GM19452 (cell line): ENCODE data around the gene ARL14EPL.

ENCODE experiments used
- ATAC-seq: cut with Tn5 transposase; IDR thresholded peaks from one replicate; pipeline ENCODE4 v1.9.1; 2021; ENCODE audit not compliant: unreplicated experiment

ARL14EPL gene

GRCh38 chr5:116032094-116032517 is at the start of gene ARL14EPL:
ARL14EPL (plus strand) TSS chr5:116032472; CDS start chr5:116051466, 18,994 bp downstream.
- ATAC-seq = peak; percentile 76

- no peak for ATAC-seq
Measured at GRCh38 chr5:115983519-115983918, 48.8 kb upstream of the ARL14EPL start.

DNA sequence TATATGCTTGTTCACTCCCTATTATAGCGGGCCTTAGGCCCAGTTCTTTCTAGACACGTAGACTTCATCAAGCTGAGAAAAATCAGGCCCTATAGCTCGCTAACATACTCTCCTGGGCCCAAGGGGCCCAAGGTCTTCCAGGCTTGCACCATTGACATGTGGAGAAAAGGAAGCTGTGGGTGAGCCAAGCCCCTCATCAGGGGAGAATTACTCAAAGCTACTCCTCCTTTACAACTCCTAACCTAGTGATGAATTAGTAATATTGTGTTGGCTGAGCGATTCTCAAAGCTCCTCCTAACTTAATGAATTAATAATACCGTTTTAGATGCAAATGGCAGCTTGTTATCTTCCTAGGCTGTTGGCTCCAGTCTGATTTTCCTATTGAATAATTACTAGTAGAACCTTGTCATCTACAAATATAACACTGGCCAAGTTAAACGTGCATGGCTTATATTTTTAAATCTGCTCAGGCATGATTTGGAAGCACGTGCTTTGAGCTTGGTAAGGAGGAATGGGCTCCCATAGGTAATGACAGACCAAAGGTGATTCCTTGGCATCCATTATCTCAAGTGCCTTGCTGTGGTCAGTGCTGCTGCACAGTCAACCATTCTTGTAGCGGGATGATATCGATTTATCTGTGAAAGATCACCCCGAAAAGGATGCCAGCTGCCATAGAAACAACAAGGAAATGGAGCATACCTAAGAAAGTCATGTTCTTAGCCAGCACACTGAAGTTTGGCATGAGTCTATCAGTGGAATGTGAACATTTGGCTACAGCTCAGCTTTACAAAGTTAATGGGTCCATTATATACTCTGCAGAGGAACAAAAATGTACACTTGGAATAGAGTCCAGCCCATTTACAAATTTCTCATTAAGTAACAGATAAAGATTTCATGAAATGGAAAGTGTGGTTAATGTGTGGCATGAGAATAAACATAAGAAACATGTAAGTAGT is 46.2 kb upstream of the ARL14EPL start:
- no peak for ATAC-seq

GRCh38 chr5:115988002-115988401 is 44.3 kb upstream of the ARL14EPL start:
- no peak for ATAC-seq

- ATAC-seq = no peak
Measured at GRCh38 chr5:115992848-115993350, 39.4 kb upstream of the ARL14EPL start.

DNA sequence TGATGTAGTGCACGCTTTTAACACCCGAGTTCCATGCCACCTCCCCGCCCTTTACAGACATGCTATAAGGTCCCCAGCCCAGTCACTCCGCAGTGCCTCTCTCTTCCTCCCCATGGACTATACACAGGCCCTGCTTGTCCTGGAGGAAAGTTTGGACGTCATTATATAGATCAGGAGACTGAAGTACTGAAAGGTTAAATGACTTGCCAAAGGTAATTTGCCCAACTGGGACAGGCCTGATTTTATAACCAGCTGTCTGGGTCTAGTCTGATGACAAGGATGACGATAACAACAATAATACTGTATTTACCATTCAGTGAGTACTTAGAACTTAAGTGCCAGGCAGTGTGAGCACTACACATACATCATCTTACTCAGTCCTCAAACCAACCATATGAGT is 36.9 kb upstream of the ARL14EPL start:
- ATAC-seq = no peak

- ATAC-seq = no peak
Measured at GRCh38 chr5:116002116-116002906, 30.0 kb upstream of the ARL14EPL start.

GRCh38 chr5:116004248-116004647 is 28.0 kb upstream of the ARL14EPL start:
- ATAC-seq = no peak

DNA sequence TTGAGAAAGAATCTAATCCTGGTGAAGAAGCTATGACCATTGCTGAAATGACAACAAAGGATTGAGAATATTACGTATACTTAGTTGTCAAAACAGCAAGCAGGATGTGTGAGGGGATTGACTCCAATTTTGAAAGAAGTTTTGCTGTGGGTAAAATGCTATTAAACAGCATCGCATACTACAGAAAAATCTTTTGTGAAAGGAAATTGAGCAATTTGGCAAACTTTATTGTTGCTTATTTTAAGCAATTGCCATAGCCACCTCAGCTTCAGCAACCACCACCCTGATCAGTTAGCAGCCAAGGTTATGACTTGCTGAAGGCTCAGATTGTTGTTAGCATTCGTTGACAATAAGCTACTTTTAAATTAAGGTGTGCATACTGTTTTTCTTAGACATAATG is 22.5 kb upstream of the ARL14EPL start:
- ATAC-seq = no peak

DNA sequence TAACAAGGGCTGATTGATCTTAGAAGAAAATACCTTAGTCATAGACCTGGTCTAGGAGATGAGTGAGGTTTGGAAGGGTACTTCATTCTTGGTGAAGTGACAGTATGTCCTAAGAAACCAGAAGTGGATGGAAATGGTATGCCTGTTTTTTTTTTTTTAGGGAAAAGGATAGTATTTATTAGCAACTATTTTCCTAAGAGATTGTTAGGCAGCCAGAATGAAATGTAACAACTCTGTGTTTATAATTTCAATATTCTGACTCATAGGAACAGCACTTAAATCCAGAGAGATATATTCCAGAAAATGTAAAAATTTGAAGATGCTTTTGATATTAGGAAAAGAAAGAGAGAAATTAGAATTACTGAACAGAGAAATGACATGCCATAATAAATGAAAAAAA is 21.2 kb upstream of the ARL14EPL start:
- no peak for ATAC-seq

- no peak for ATAC-seq
Measured at GRCh38 chr5:116013207-116013785, 19.0 kb upstream of the ARL14EPL start.

DNA sequence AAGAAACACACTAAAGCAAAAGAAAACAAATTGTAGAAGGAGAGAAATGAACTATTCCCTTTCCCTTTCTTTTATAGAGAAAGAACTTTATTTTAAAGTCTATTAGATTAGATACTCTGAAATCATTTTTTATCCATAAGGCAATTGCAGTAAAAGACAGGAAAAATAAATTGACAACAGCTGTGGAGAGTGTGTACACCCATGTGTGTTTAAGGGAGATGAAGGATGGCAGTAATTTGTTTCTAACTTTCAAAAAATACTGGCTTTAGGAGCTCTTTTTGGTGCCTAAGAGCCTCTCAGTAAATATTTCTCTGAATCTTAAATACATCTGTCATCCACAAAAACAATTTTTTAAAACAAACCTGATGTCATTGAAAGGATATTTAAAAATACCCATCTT is 18.3 kb upstream of the ARL14EPL start:
- ATAC-seq = no peak

- no peak for ATAC-seq
Measured at GRCh38 chr5:116023619-116024018, 8.7 kb upstream of the ARL14EPL start.

DNA sequence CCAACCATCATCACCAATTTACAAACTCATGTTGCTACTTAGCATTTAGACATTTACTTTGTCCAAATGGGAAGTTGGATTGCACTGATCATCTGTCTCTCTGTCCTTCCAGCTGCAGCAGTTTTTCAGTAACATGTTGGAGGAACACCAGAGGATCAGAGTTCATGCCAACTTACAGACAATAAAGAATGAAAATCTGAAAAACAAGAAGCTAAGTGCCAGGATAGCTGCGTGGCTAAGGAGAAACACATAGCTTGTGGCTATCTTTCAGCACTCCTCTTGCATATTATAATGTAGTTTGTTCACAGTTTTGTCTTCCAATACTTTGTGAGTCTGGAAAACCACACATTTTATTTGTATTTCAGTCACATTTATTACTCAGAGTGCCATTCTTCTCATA is 6.4 kb upstream of the ARL14EPL start:
- ATAC-seq = no peak

GRCh38 chr5:116032991-116033390 is 719 bp downstream of the ARL14EPL start:
- no peak for ATAC-seq

GRCh38 chr5:116035123-116035522 is 2.9 kb downstream of the ARL14EPL start:
- ATAC-seq = no peak

GRCh38 chr5:116037236-116037822 is 5.1 kb downstream of the ARL14EPL start:
- ATAC-seq = no peak

- peak; percentile 72 for ATAC-seq
Measured at GRCh38 chr5:116038817-116039216, 6.5 kb downstream of the ARL14EPL start.

GRCh38 chr5:116042375-116042774 is 10.1 kb downstream of the ARL14EPL start:
- ATAC-seq = no peak

DNA sequence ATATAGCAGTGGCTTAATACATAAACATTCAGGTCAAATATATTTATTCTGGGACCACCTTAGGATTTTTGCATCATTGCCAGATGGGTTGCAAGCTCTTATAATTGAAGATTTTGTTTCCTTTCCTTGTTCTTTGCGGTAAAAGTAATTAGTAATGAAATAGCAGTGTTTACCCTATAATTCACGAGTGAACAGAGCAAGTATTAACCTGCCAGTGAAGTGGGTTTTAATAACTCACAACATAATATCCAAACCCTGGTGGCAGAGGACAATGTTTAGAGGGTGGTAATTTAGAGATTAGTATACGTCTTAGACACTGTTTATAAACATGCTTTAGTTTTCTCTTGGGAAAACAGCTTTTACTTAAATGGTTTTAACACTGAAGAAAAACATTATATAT is 11.8 kb downstream of the ARL14EPL start:
- no peak for ATAC-seq

- no peak for ATAC-seq
Measured at GRCh38 chr5:116045821-116046220, 13.5 kb downstream of the ARL14EPL start.
